Stimulated activated memory B cell treated with anti-CD40 and anti-IgM and Interleukin-4, amounts not matched to agents 10 μg/mL and 1 μg/mL and 100 μg/mL, for 72 hours (primary cell): ENCODE data around the gene SMARCD1.

Experiments
- ATAC-seq: fragments of 150-1000 bp; cut with Tn5 transposase; 2 replicates; pipeline ENCODE4 v1.10.0; 2021
- H3K27ac Mint-ChIP-seq: one replicate; pipeline ENCODE4 v1.8.0; 2022; ENCODE audit warnings: mild to moderate bottlenecking, mixed read lengths
- H3K27me3 Mint-ChIP-seq: one replicate; pipeline ENCODE4 v1.8.0; 2022; ENCODE audit warnings: mixed read lengths
- H3K36me3 Mint-ChIP-seq: one replicate; pipeline ENCODE4 v1.8.0; 2022; ENCODE audit warnings: mixed read lengths
- H3K4me1 Mint-ChIP-seq: one replicate; pipeline ENCODE4 v1.8.0; 2022; ENCODE audit warnings: mixed read lengths
- H3K4me3 Mint-ChIP-seq: one replicate; pipeline ENCODE4 v1.8.0; 2022; ENCODE audit warnings: mild to moderate bottlenecking, moderate library complexity, mixed read lengths
- H3K9me3 Mint-ChIP-seq: one replicate; pipeline ENCODE4 v1.8.0; 2022; ENCODE audit warnings: mixed read lengths

Gene SMARCD1

GRCh38 chr12:50102646-50103309 lies 17.6 kb downstream of the SMARCD1 start:
- H3K4me1 Mint-ChIP-seq = peaks cover 30% of the 10 kb centered on the region
- H3K36me3 Mint-ChIP-seq = peaks cover 55% of the 10 kb centered on the region
- H3K4me3 Mint-ChIP-seq = peak overlapping the region; percentile 2
- no peaks in the 10 kb centered on the region for H3K9me3 Mint-ChIP-seq
- H3K27me3 Mint-ChIP-seq = no peaks in the 10 kb centered on the region
- peak; percentile 71 for ATAC-seq
- peak overlapping the region; percentile 69 for H3K27ac Mint-ChIP-seq

DNA sequence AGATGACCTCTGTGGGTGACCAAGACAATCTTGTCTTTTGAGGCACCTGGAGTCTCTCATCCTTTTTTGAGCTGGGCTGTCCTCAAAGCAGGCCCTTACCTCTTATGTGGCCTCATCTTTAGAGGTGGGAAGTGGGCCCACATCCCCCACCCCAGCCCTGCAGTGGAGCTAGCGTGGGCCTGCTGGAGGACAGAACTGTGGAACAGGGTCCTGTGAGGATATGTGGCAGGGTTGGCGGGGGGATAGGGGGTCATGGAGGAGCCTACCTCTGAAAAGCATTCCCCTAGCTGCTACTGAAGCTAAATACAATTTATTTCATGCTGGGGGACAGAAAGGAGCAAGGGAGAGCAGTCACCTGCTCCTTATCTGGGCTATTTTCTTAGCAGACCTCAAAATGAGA lies 18.2 kb downstream of the SMARCD1 start:
- Mint-ChIP-seq H3K9me3 (no peaks in the 10 kb centered on the region), H3K36me3 (peaks cover 52% of the 10 kb centered on the region), H3K27ac (peak overlapping the region; percentile 69), H3K4me1 (peaks cover 33% of the 10 kb centered on the region), H3K27me3 (no peaks in the 10 kb centered on the region), H3K4me3 (no peak overlapping the region)
- no peak for ATAC-seq

DNA sequence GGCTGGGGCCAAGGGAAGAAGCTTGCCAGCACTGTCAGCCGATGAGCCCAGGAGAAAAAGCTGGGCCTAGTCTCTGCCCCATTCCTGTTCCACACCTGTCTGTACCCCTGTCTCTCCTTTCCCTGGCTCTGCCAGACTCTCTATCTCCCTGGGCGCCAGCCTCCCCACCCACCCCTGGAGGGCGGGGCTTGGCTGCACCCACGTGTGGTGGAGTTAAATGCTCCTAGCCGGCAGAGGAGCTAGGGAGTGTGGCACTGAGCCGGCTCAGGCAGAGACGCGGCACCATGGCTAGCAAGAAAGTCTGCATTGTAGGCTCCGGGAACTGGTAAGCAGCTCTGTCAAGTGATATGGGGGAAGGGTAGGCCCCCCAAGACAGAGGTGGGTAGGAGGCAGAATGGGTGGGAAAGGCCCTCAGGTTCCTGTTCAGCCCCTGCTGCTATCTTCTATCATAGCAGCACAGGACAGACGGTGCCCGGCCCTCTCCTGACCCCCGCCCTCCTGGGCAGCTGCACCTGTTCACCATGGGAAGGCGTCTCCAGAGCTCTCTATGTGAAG lies 18.7 kb downstream of the SMARCD1 start, which contains the start of gene GPD1:
Gene GPD1 (plus strand): TSS at position 242 of the 555 bp plus-strand sequence. CDS start 43 bp downstream, at position 285.
- Mint-ChIP-seq H3K9me3 (no peaks in the 10 kb centered on the region), H3K36me3 (peaks cover 49% of the 10 kb centered on the region), H3K4me3 (peak within 1 kb of the TSS; percentile 2), H3K4me1 (peaks cover 38% of the 10 kb centered on the region), H3K27me3 (no peaks in the 10 kb centered on the region), H3K27ac (peak within 1 kb of the TSS; percentile 69)
- ATAC-seq = no peak

- no peak for ATAC-seq
- Mint-ChIP-seq H3K4me1 (peaks cover 47% of the 10 kb centered on the region), H3K27ac (peak overlapping the region; percentile 69), H3K4me3 (no peak overlapping the region), H3K27me3 (no peaks in the 10 kb centered on the region), H3K36me3 (peaks cover 41% of the 10 kb centered on the region), H3K9me3 (no peaks in the 10 kb centered on the region)
Measured at GRCh38 chr12:50104417-50105366, 19.6 kb downstream of the SMARCD1 start.

DNA sequence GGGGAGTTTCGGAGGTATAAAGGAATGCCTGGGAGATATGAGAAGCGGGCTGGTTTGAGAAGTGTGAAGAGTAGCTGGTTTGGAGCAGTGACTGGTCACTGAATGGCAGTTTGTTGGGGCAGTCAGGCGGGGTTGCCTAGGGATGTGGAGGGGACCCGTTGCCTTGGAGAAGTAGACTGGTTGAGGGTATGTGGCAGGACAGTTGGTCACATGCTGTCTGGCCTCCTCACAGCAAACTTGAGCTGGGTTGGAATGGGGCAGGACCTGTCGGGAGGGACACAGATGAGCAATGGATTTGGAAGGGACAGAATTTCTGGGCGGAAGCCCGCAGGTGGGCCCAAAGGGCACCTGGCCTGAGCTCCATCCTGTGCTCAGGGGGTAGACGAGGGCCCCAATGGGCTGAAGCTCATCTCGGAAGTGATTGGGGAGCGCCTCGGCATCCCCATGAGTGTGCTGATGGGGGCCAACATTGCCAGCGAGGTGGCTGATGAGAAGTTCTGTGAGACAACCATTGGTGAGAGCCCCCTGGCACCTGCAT lies 20.8 kb downstream of the SMARCD1 start:
- no peaks in the 10 kb centered on the region for H3K9me3 Mint-ChIP-seq
- H3K4me1 Mint-ChIP-seq = peaks cover 60% of the 10 kb centered on the region
- no peaks in the 10 kb centered on the region for H3K27me3 Mint-ChIP-seq

GRCh38 chr12:50106907-50107306 lies 21.8 kb downstream of the SMARCD1 start:
- Mint-ChIP-seq H3K27me3 (no peaks in the 10 kb centered on the region), H3K27ac (peak overlapping the region; percentile 91), H3K4me3 (no peak overlapping the region), H3K9me3 (no peaks in the 10 kb centered on the region), H3K4me1 (peaks cover 67% of the 10 kb centered on the region), H3K36me3 (peaks cover 22% of the 10 kb centered on the region)
- no peak for ATAC-seq

More for the DNA sequence above, 20.8 kb downstream of the SMARCD1 start:
- H3K36me3 Mint-ChIP-seq = peaks cover 29% of the 10 kb centered on the region
- ATAC-seq = no peak
- H3K4me3 Mint-ChIP-seq = no peak overlapping the region
- peak overlapping the region; percentile 48 for H3K27ac Mint-ChIP-seq

DNA sequence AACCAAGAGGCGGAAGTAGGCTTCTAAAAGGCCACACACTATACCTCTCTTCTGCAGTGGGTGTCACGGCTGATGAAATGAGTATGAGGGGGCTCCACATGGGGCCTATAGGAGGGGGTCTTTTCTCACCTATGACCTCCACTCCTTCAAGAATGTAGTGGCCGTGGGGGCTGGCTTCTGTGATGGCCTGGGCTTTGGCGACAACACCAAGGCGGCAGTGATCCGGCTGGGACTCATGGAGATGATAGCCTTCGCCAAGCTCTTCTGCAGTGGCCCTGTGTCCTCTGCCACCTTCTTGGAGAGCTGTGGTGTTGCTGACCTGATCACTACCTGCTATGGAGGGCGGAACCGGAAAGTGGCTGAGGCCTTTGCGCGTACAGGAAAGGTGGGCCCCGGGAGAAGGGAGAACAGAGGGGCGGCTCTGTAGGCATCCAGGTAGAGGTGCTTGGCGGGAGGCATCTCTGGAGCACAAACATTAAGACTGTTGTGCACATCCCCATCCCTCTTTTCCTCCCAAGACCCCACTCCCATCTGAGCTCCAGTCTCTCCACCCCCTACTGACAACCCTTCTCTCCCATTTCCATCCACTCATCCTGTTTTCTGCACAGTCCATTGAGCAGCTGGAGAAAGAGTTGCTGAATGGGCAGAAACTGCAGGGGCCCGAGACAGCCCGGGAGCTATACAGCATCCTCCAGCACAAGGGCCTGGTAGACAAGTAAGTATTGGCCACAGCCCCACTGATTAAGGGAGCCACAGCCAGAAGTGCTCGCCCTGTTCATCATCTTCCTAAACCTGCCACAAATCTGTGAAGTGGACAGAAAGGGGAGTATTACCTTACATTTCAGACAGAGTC lies 22.5 kb downstream of the SMARCD1 start:
- H3K27ac Mint-ChIP-seq = peak overlapping the region; percentile 91
- no peak overlapping the region for H3K4me3 Mint-ChIP-seq
- no peak for ATAC-seq
- H3K4me1 Mint-ChIP-seq = peaks cover 63% of the 10 kb centered on the region
- peaks cover 21% of the 10 kb centered on the region for H3K36me3 Mint-ChIP-seq
- H3K9me3 Mint-ChIP-seq = no peaks in the 10 kb centered on the region
- no peaks in the 10 kb centered on the region for H3K27me3 Mint-ChIP-seq

- no peaks in the 10 kb centered on the region for H3K27me3 Mint-ChIP-seq
- H3K4me1 Mint-ChIP-seq = peaks cover 48% of the 10 kb centered on the region
- H3K9me3 Mint-ChIP-seq = no peaks in the 10 kb centered on the region
- ATAC-seq = no peak
- peak overlapping the region; percentile 91 for H3K27ac Mint-ChIP-seq
- H3K36me3 Mint-ChIP-seq = peaks cover 22% of the 10 kb centered on the region
- peak overlapping the region; percentile 94 for H3K4me3 Mint-ChIP-seq
Measured at GRCh38 chr12:50109319-50109718, 24.2 kb downstream of the SMARCD1 start.

DNA sequence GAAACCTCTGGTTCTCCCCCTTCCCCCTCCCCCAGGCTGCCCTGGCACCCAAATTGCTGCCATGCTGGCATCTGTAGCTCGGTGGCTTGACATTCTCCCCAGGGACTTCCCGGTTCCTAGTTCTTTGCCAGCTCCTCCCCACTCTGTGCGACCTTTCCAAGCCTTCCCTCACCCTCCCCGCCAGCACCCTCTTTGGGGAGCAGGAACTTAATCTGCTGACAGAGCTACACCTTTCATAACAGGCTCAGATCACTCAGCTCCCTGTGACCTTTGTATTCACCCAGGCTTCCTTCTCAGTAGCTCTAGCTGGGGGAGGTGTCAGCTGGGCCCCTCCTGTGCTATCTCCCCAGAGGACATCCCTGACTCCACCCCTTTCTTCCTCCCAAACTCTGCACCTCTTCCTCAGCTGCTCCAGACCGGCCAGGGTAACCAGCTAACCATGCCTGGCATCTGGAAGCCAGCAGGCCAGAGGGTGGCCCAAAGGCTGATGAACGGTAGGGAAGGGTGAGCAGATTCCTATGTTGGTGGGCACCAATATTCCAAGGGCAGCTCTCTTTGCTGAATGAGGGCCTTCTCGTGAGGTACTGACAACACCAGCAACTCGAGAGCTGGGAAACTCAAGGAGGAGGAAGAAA lies 25.1 kb downstream of the SMARCD1 start:
- Mint-ChIP-seq H3K9me3 (no peaks in the 10 kb centered on the region), H3K4me3 (peak overlapping the region; percentile 94), H3K27ac (peak overlapping the region; percentile 91), H3K4me1 (peaks cover 52% of the 10 kb centered on the region), H3K27me3 (no peaks in the 10 kb centered on the region), H3K36me3 (peaks cover 21% of the 10 kb centered on the region)
- peak; percentile 46 for ATAC-seq

DNA sequence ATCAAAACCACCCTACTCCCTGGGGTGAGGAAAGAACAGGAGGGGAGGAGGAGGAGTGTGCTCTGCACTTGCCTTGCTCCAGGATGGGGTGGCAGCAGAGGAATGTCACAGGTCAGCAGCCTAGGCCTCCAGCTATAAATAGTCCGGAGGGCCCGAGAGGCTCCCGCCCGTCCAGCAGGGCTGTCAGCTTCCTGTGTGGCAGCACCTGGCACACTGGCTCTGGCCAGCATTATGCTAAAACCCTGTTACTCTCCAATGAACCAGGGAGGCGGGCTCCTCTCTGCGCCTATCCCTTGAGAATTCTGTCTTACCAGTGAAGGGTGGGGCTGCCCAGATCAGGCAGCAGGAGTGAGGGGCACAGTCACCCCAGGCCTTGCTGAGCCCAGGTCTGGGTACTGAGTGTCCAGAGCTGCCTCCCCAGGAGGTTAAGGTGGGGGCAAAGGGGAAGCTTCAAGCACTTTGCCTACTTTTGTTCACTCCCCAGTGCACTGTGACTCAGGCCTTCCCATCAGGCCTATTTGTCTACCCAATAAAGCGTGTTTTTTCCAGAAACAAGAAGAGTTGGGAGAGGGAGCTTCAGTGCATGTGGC lies 25.7 kb downstream of the SMARCD1 start:
- H3K36me3 Mint-ChIP-seq = peaks cover 21% of the 10 kb centered on the region
- peak; percentile 60 for ATAC-seq
- peak overlapping the region; percentile 94 for H3K4me3 Mint-ChIP-seq
- H3K9me3 Mint-ChIP-seq = no peaks in the 10 kb centered on the region
- H3K27ac Mint-ChIP-seq = peak overlapping the region; percentile 91
- no peaks in the 10 kb centered on the region for H3K27me3 Mint-ChIP-seq
- peaks cover 53% of the 10 kb centered on the region for H3K4me1 Mint-ChIP-seq

DNA sequence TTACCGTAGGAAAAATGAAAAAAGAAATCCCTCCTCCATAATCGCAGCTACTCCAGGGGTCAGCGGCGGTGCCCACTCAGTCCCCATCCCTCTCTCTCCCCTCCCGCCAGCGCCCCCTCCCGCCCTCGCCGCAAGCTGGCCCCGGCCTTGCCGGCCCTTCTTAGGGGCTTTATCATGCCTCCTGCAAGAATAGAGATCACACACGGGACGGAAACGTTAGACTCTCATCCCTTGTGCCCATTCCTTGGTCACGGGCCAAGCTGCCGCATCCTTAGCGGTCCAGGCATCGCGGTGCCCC lies 26.2 kb downstream of the SMARCD1 start:
- H3K27me3 Mint-ChIP-seq = no peaks in the 10 kb centered on the region
- H3K36me3 Mint-ChIP-seq = peaks cover 21% of the 10 kb centered on the region
- peaks cover 55% of the 10 kb centered on the region for H3K4me1 Mint-ChIP-seq
- peak overlapping the region; percentile 94 for H3K4me3 Mint-ChIP-seq
- peak; percentile 1 for ATAC-seq
- H3K27ac Mint-ChIP-seq = peak overlapping the region; percentile 91
- no peaks in the 10 kb centered on the region for H3K9me3 Mint-ChIP-seq

DNA sequence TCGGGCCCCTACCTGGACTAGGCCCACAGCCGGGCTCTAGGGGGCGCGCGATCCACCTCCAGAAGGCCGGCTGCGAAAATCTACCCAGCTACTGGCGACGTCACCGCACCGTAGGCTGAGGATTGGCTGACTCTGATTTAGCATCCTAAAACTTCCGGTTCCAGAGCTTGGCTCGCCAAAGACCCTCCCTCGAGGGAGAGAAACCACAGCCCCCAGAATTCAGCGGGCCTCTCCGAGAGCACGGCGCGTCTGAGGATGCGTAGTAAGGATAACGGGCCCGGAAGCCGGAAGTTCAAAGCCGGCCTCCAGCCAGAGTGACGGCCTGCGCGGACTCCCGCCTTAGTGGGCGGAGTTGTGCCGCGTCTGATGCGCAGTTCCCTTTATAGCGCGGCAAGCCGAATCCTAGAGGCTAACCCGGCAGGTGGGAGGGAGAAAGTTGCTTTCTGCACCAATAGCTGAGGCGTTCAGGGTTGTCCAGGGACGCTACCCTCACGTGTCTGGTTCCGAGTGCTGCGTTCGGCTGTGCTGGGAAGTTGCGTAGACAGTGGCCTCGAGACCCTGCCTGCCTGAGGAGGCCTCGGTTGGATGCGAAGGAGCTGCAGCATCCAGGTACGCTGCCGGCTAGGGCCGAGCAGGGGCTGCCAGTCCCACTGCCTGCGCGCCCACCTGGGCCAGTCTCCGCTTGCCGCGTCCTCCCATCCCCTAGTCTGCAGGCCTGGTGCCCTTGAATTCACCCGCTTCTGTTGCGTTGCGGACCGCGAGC lies 26.7 kb downstream of the SMARCD1 start, which contains the start of gene COX14:
Gene COX14 (plus strand): TSS at position 544 of the 763 bp plus-strand sequence. CDS start 7,808 bp downstream, outside the sequence.
- ATAC-seq = peak; percentile 90
- Mint-ChIP-seq H3K27me3 (no peaks in the 10 kb centered on the region), H3K9me3 (no peaks in the 10 kb centered on the region), H3K27ac (peak within 1 kb of the TSS; percentile 91), H3K36me3 (peaks cover 21% of the 10 kb centered on the region), H3K4me1 (peaks cover 60% of the 10 kb centered on the region), H3K4me3 (peak within 1 kb of the TSS; percentile 94)
